SKM-1 treated with dmso at 0.1 percent for 144 hours (cell line): Measurements from ENCODE around the gene SULF2.

Experiments used
- DNase-seq: peaks from one replicate; lab custom pipeline; 2025; ENCODE audit not compliant: unreplicated experiment; lab: John Stamatoyannopoulos, UW

The SULF2 gene

GRCh38 chr20:47785854-47786764 is 828 bp upstream of the SULF2 start:
- DNase-seq: peak; percentile 43

GRCh38 chr20:47784599-47785310 is 526 bp downstream of the SULF2 start:
- DNase-seq: no peak

GRCh38 chr20:47783828-47784598 is 1.3 kb downstream of the SULF2 start:
- no peak for DNase-seq

- DNase-seq: no peak
These were observed 2.2 kb downstream of the SULF2 start for GRCh38 chr20:47782920-47783552.

- no peak for DNase-seq
These were observed 3.2 kb downstream of the SULF2 start for GRCh38 chr20:47782076-47782475.

- no peak for DNase-seq
These were observed 3.6 kb downstream of the SULF2 start for GRCh38 chr20:47781632-47782031.

- DNase-seq: no peak
These were observed 4.4 kb downstream of the SULF2 start for GRCh38 chr20:47780720-47781389.

GRCh38 chr20:47778398-47779354 is 6.6 kb downstream of the SULF2 start:
- no peak for DNase-seq

DNA sequence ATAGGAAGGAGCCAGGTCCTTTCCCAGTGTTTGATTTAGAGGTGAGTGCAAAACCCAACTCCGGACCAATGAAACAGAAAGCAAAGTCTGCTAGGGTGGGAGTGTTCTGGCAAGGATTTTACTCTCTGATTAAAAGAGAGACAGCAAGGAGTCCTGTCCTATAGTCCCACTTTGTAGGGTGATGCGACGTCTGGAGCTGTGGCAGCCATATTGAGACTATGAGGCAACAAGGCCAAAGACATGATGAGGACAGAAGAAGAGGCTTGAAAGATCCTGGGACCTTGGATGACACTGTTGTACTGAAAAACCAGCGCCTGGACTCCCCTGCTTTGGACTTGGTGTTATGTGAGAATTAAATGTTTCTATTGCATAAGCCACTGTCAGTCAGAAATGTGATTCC is 8.1 kb downstream of the SULF2 start:
- DNase-seq: no peak

DNA sequence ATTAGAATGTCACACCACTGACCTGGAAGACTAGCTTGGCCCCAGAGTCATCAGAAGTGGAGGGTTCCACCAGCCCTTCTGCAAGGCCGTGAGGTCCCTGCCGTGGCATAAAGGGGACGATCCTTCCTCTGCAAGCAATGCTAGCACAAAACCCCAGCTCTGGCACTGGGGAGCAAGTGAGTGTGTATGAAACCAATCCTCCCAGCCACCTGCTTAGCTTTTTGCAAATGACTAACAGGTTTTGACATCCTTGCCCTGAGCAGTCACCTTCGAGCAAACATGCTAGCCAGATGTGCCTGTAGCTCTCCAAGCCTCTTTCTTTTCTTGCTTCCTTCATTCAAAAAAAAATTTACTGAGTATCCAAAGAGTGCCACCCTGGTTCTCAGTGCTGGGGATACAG is 8.6 kb downstream of the SULF2 start:
- DNase-seq: no peak

DNA sequence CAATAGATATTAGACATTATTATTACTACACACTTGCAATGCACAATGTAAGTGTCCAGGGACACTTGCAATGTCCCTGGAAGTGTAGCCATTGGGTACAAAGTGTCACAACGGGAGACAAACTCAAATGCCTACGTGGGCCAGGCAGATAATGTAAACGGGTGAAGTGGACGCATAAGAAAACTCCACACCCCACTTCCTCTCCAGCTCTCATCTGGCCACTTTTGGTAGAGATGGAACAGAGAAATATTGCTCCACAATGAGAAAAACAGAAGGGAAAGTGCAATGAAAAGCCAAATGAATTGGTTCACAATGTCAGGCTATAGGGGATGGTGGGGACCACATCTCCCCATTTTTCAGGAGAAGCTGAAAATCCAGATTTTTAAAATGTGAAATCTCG is 9.4 kb downstream of the SULF2 start:
- DNase-seq: no peak

GRCh38 chr20:47775039-47775438 is 10.2 kb downstream of the SULF2 start:
- DNase-seq: no peak

DNA sequence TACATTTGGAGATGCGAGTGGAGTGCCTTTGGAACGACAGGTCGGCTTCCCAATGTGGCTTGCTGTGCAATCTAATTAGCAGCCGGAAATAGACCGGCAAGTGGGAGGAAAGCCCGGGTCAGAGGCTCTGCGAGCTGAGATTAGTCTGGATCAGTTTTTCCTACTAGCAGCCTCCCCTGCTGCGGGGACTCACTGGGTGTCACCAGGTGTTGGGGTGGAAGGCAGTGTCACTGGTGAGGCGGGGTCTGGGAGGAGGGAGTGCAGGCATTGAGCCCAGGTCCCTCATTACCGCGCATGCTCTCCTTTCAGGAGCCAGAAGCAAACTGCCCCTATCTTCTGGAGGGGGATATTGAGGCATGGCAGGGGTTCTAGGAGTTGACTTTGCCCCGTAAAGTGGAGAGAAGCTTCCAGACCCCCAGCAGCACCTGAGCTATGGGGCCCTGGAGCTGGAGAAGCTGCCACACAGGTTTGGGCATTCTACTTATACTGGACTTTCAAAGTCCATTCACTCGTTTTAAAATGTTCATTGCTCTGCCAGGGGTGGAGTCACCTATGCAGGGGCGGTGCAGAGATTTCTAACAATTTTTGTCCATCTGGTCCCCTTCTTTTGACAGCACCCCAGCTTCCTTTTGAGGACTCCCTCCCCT is 11.0 kb downstream of the SULF2 start:
- no peak for DNase-seq

DNA sequence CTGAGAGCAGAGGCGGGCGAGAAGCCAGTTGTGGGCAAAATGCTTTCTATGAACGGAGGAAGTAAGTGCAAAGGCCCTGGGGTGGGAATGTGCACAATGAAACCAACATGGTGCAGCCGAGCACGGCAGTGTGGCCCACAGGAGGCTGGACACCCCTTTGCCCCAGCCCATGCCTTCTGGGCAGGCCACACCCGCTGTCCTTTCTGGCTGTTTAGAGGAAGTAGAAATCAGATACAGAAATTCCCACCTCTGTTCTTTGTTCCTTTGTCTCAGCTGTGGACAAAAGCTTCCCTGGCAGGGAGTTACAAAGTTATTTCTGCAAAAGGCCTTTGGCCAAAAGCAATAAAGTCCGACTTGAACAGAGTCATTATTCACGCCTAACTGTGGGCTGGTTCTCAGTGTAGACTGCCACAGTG is 11.9 kb downstream of the SULF2 start:
- no peak for DNase-seq

- no peak for DNase-seq
These were observed 14.3 kb downstream of the SULF2 start for GRCh38 chr20:47770935-47771334.

DNA sequence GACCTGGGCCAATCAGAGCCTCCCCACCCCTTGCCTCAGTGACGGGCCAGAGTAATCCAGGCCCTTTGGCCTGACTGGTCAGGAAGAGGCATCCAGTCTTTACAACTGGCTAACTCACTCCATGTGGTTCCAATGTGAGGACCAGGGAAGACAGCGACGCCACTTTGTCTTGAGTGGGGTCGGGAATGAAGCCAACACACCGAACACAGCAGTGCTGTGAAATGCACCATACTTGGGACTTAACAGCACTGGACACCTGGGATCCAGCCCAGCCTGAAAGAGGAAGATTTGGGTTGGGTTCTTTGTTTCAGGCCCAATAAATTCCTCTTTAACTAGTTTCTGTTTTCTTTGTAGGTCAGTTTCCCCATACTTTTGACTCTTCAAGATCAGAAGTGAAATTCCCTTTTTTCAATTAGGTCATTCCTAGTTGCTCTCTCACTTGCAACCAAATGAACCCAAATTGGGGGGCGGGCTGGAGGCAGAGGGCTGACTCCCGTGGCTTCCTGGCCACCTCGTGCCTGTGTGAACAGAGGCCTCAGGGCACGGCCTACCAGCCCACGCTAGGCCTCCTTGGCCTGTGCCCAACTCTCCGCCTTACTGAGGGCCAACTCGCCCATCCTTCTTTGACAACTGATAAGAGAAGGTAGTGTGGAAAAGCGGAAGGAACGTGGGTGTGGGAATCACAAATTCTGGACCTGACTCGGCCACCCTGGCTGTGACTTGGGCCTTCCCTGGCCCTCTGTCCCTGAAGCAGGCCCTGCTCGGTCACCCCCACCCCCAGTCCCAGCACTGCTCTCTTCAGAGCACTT is 17.1 kb downstream of the SULF2 start:
- no peak for DNase-seq

- DNase-seq: no peak
These were observed 19.3 kb downstream of the SULF2 start for GRCh38 chr20:47765691-47766594.
